ENCODE data around the gene WIPF2. TPM values are rescaled to one million over a fixed set of nuclear protein-coding genes. Genes with fewer than 3 reads are reported as not detected.

The WIPF2 gene
- total and polyA plus RNA-seq, 2 donors, result 2.9 to 9.9 TPM

- no peak overlapping the region for H3K4me3 ChIP-seq (ENCODE audit: low read length in 2 of 2)
- H3K36me3 ChIP-seq (ENCODE audit: control insufficient read depth in 2 of 2, insufficient read depth in 2 of 2, low read length in 1 of 2), result peaks cover 0 to 12% of the 10 kb centered on the region in 2 donors
- H3K27me3 ChIP-seq (ENCODE audit: control insufficient read depth in 2 of 2, insufficient read depth in 1 of 2, low read length in 1 of 2), result no peaks in the 10 kb centered on the region
- peaks cover 42 to 71% of the 10 kb centered on the region in 2 donors for H3K4me1 ChIP-seq (ENCODE audit: control insufficient read depth in 2 of 2, insufficient read depth in 2 of 2, low read length in 2 of 2)
- WGBS, result 97% methylated on average over 10 of the region's 10 CpGs
- peaks cover 0 to 3% of the 10 kb centered on the region in 2 donors for H3K9me3 ChIP-seq (ENCODE audit: control insufficient read depth in 2 of 2, insufficient read depth in 1 of 2, low read length in 1 of 2)
- no peak for DNase-seq (ENCODE audit: low read depth in 6 of 9, low spot score in 9 of 9)
- H3K27ac ChIP-seq (ENCODE audit: low read depth in 1 of 2, low read length in 1 of 2), result no peak overlapping the region
Measured at GRCh38 chr17:40330850-40331470, 111.9 kb downstream of the WIPF2 start.

DNA sequence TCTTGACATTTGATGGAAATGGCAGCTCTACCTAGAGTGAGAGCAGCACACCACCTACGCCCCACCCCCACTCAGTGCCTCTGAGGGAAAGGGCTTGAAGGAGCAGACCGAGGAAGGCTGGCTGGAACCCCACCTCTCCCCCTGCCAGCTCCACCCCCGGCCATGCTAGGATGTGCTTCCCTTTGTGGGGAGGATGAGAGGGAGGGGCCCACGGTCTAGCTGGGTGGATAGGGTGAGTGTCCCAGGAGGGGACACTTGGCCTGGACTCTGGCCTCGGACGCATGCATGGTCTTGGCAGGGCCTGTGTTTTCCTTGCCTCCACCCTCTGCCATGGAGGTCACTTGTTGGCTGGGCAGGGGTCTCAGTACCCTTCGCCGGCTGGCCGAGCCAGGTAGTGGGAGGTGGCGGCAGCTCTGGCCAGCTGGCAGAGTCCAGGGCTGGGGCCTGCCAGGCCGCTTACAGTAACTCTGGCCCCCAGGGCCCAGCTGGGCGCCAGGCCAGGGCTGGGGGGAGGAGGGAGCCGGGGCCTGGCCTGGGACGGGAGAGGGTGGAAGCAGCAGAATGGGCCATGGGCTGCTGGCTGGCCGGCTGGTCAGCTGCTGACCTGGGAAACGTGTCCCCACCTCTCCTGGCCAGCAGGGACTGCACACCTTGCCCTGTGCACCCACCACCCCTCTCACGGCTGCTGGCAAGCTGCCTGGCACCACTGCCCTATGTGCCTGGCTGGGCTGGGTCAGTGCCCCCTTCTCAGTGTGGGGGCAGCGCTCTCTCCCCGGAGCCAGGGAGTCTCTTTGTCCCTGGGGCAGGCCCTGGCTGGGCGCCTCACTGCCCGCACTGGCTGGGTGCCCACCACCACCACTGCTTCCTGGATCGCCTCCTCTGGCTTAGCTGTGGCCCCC lies 112.9 kb downstream of the WIPF2 start:
- H3K4me3 ChIP-seq (ENCODE audit: low read length in 2 of 2), result no peak overlapping the region
- 73% methylated on average over 22 of the region's 22 CpGs for WGBS
- H3K4me1 ChIP-seq (ENCODE audit: control insufficient read depth in 2 of 2, insufficient read depth in 2 of 2, low read length in 2 of 2), result peaks cover 32 to 63% of the 10 kb centered on the region in 2 donors
- H3K9me3 ChIP-seq (ENCODE audit: control insufficient read depth in 2 of 2, insufficient read depth in 1 of 2, low read length in 1 of 2), result no peaks in the 10 kb centered on the region
- H3K27ac ChIP-seq (ENCODE audit: low read depth in 1 of 2, low read length in 1 of 2), result peak overlapping the region in 1 of 2 donors; percentile 61
- no peak for DNase-seq (ENCODE audit: low read depth in 6 of 9, low spot score in 9 of 9)
- peaks cover 0 to 12% of the 10 kb centered on the region in 2 donors for H3K36me3 ChIP-seq (ENCODE audit: control insufficient read depth in 2 of 2, insufficient read depth in 2 of 2, low read length in 1 of 2)
- no peaks in the 10 kb centered on the region for H3K27me3 ChIP-seq (ENCODE audit: control insufficient read depth in 2 of 2, insufficient read depth in 1 of 2, low read length in 1 of 2)

Other genes starting within 250 kb of the WIPF2 start
- gene PSMD3, start 238.5 kb upstream of the WIPF2 start, total RNA-seq, result 71.8 TPM
- gene PSMD3, start 238.5 kb upstream of the WIPF2 start, polyA plus RNA-seq, result 48.1 TPM
- 0.09 TPM for gene CSF3, start 203.9 kb upstream of the WIPF2 start, total RNA-seq
- 1.3 TPM for gene CSF3, start 203.9 kb upstream of the WIPF2 start, polyA plus RNA-seq
- gene MED24, start 164.9 kb upstream of the WIPF2 start, total RNA-seq, result 22.2 TPM
- 49.5 TPM for gene MED24, start 164.9 kb upstream of the WIPF2 start, polyA plus RNA-seq
- 9.9 TPM for gene THRA, start 156.3 kb upstream of the WIPF2 start, total RNA-seq
- gene THRA, start 156.3 kb upstream of the WIPF2 start, polyA plus RNA-seq, result 14.3 TPM
- gene NR1D1, start 118.7 kb upstream of the WIPF2 start, total RNA-seq, result 0.85 TPM
- gene NR1D1, start 118.7 kb upstream of the WIPF2 start, polyA plus RNA-seq, result 3.2 TPM
- 77.7 TPM for gene MSL1, start 97.3 kb upstream of the WIPF2 start, total RNA-seq
- 126 TPM for gene MSL1, start 97.3 kb upstream of the WIPF2 start, polyA plus RNA-seq
- gene CASC3, start 78.8 kb upstream of the WIPF2 start, total RNA-seq, result 24.4 TPM
- 38.3 TPM for gene CASC3, start 78.8 kb upstream of the WIPF2 start, polyA plus RNA-seq
- 0.99 TPM for gene RAPGEFL1, start 41.8 kb upstream of the WIPF2 start, total RNA-seq
- 17.4 TPM for gene RAPGEFL1, start 41.8 kb upstream of the WIPF2 start, polyA plus RNA-seq
- gene CDC6, start 68.6 kb downstream of the WIPF2 start, total RNA-seq, result 24.5 TPM
- gene CDC6, start 68.6 kb downstream of the WIPF2 start, polyA plus RNA-seq, result 1.3 TPM
- 5.8 TPM for gene RARA, start 89.9 kb downstream of the WIPF2 start, total RNA-seq
- gene RARA, start 89.9 kb downstream of the WIPF2 start, polyA plus RNA-seq, result 17.1 TPM
- gene GJD3, start 145.4 kb downstream of the WIPF2 start, total RNA-seq, result 0.66 TPM
- gene GJD3, start 145.4 kb downstream of the WIPF2 start, polyA plus RNA-seq, result 0.34 TPM
- gene TOP2A, start 198.6 kb downstream of the WIPF2 start, total RNA-seq, result 187 TPM
- gene TOP2A, start 198.6 kb downstream of the WIPF2 start, polyA plus RNA-seq, result 21.6 TPM
- 11.0 TPM for gene IGFBP4, start 224.1 kb downstream of the WIPF2 start, total RNA-seq
- 161 TPM for gene IGFBP4, start 224.1 kb downstream of the WIPF2 start, polyA plus RNA-seq